ENCODE measurements around the gene GPR62. TPM values are rescaled to one million over a fixed set of nuclear protein-coding genes. Genes with fewer than 3 reads are reported as not detected.

GPR62 gene
- total RNA-seq, 2 donors from 2014 or later = not detected

DNA sequence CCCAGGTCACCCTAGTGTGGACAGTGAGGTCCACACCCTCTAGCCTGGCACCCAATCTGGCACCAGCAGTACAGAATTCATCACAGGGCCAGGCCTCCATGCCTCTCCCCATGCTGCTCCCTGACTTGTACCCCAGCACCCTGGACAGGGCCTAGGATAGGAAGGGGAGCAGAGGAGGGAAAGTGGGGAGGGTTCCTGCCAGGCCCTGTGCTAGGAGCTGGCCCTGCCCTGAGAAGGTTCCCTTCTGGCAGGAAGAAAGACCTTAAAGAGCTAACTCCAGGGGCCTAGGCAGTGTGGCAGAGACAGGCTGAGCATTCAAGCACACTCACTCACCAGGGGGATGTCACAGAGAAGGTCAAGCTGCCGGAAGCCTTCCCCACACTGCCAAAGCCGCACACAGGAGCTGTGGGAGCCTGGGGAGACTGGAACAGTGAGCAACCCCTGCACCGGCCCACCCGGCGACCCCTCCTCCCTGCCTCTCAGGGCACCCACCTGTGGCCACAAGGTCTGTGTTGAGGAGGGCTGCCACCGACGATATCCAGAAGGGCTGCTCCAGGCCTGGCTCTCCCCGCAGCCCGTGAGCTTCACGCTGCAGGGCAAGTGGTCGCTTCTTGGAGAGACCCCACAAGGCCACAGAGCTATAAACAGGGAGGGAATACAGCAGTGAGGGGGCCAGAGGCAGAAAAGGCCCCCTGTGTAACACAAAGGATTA lies 20.9 kb upstream of the GPR62 start:
- no peak for ATAC-seq
- H3K4me1 Mint-ChIP-seq (ENCODE audit: low read depth in 2 of 2) = peaks cover 3 to 14% of the 10 kb centered on the region in 2 donors

GRCh38 chr3:51934991-51935885 lies 19.9 kb upstream of the GPR62 start:
- Mint-ChIP-seq H3K4me3 (no peak overlapping the region), H3K36me3 (no peaks in the 10 kb centered on the region), H3K9me3 (no peaks in the 10 kb centered on the region), H3K27me3 (no peaks in the 10 kb centered on the region), H3K4me1 (ENCODE audit: low read depth in 2 of 2) (peaks cover 12 to 21% of the 10 kb centered on the region in 2 donors), H3K27ac (no peak overlapping the region)
- ATAC-seq (no peak), DNase-seq (ENCODE audit: low spot score) (no peak)

More for the DNA sequence above, 20.9 kb upstream of the GPR62 start:
- Mint-ChIP-seq H3K27me3 (no peaks in the 10 kb centered on the region), H3K9me3 (no peaks in the 10 kb centered on the region), H3K27ac (no peak overlapping the region), H3K4me3 (no peak overlapping the region), H3K36me3 (no peaks in the 10 kb centered on the region)
- no peak for DNase-seq (ENCODE audit: low spot score)

- Mint-ChIP-seq H3K27ac (no peak overlapping the region), H3K36me3 (no peaks in the 10 kb centered on the region), H3K4me1 (ENCODE audit: low read depth in 2 of 2) (peaks cover 21 to 28% of the 10 kb centered on the region in 2 donors), H3K27me3 (no peaks in the 10 kb centered on the region), H3K9me3 (no peaks in the 10 kb centered on the region), H3K4me3 (no peak overlapping the region)
- DNase-seq (ENCODE audit: low spot score) = no peak
- ATAC-seq = no peak
These were observed 19.1 kb upstream of the GPR62 start for GRCh38 chr3:51935886-51936755.

DNA sequence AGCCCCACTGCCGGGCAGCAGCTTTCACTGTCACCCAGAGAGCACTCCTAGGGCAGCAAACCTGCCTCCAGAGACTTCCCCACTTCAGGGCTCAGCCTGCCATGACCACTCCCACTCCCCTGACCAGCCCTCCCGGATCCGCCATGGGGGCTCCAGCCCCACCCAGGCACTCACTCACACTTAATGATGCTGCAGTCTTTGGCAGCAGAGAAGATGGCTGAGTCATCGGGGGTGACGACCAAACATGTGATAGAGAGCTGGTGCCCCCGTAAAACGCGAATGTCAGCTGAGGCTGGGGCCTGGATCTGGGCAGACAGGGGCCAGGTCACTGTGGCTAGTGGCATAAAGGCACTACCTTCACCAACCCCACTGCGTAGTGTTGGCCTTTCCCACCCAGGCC lies 18.2 kb upstream of the GPR62 start:
- Mint-ChIP-seq H3K36me3 (no peaks in the 10 kb centered on the region), H3K4me1 (ENCODE audit: low read depth in 2 of 2) (peaks cover 26 to 31% of the 10 kb centered on the region in 2 donors), H3K27me3 (no peaks in the 10 kb centered on the region), H3K4me3 (no peak overlapping the region), H3K27ac (no peak overlapping the region), H3K9me3 (no peaks in the 10 kb centered on the region)
- no peak for ATAC-seq
- no peak for DNase-seq (ENCODE audit: low spot score)

DNA sequence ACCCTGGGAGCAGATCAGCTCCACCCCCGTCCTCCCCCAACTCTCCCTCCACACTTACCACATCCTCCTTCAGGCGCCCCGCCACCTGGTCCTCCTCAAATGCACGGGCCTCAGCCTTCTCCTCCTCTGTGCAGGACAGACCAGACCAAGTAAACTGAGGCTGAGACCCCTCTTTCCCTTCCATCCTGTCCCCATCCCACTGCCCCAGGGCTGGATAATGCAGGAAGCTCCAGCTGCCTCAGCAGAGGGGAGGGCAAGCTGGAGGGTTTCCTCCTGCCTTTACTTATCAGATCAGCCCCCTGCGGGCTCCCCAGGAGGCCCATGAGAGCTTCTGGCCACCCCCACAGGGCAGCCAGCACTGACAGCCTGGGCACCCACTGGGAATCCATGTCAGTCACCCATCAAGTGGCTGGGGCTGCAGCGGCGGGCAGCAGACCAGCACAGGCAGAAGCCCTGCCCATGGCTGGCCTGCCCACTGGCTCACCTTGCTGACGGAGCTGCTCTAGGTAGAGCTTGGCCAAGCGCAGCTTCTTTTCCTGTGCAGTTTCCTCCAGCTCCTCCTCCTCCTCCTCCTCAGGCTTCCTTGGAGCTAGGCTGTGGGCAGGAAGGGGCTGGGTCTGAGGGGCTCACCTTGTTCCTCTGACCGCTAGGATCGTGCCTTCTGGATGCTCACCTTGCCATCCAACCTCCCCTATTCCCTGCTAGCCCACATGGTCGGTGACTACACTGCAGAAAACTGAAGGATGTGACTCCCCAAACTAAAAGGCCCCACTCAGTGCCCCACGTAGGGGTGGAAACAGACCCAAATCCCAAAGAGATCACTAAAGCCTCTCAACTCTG lies 17.4 kb upstream of the GPR62 start:
- Mint-ChIP-seq H3K36me3 (no peaks in the 10 kb centered on the region), H3K27me3 (no peaks in the 10 kb centered on the region), H3K4me3 (no peak overlapping the region), H3K4me1 (ENCODE audit: low read depth in 2 of 2) (peaks cover 31 to 32% of the 10 kb centered on the region in 2 donors), H3K27ac (no peak overlapping the region), H3K9me3 (no peaks in the 10 kb centered on the region)
- DNase-seq (ENCODE audit: low spot score) (peak; percentile 59), ATAC-seq (no peak)

GRCh38 chr3:51938780-51939425 lies 16.3 kb upstream of the GPR62 start:
- DNase-seq (ENCODE audit: low spot score) (peak; percentile 49), ATAC-seq (no peak)
- H3K4me1 Mint-ChIP-seq (ENCODE audit: low read depth in 2 of 2) = peaks cover 31 to 35% of the 10 kb centered on the region in 2 donors
- H3K36me3 Mint-ChIP-seq = no peaks in the 10 kb centered on the region
- no peaks in the 10 kb centered on the region for H3K27me3 Mint-ChIP-seq
- H3K27ac Mint-ChIP-seq = no peak overlapping the region
- H3K9me3 Mint-ChIP-seq = no peaks in the 10 kb centered on the region
- no peak overlapping the region for H3K4me3 Mint-ChIP-seq

DNA sequence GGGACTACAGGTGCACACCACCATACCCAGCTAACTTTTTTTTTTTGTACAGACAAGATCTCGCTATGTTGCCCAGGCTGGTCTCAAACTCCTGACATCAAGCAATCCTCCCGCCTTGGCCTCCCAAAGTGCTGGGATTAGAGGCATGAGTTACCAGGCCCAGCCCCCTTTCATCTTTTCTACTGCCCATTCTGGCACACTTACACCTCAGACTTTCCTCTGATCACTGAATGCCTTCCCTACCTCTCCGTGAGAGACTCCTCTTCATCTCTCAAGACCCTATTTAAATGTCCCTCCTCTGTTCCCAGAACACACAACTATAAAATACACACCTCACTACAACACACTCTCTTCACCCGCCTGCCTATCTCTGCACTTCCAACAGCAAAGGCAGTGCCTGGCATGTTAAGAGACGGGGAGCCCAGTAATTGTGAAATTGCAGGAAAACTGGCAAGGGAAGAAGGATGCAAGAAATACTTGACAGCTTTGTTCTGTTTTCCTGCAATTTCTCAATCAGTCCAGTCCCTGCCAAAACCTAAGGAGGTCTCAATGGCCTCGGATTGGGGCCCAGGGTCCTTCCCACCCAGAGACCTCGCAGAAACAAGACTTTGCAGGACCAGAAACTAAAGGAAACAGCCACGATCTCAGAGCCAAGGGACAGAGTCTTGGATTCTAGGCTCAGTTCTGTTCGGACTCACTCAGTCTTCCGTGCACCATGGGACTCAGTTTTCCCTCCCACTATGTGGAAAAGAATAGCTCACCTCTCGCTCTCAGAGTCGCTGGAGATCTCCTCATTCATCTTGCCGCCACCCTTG lies 14.3 kb upstream of the GPR62 start:
- peak; percentile 32 for DNase-seq (ENCODE audit: low spot score)
- Mint-ChIP-seq H3K27ac (peak overlapping the region; percentile 66 to 77), H3K9me3 (no peaks in the 10 kb centered on the region), H3K27me3 (no peaks in the 10 kb centered on the region), H3K4me1 (ENCODE audit: low read depth in 2 of 2) (peaks cover 34 to 35% of the 10 kb centered on the region in 2 donors), H3K4me3 (peak overlapping the region; percentile 83), H3K36me3 (no peaks in the 10 kb centered on the region)
- no peak for ATAC-seq

DNA sequence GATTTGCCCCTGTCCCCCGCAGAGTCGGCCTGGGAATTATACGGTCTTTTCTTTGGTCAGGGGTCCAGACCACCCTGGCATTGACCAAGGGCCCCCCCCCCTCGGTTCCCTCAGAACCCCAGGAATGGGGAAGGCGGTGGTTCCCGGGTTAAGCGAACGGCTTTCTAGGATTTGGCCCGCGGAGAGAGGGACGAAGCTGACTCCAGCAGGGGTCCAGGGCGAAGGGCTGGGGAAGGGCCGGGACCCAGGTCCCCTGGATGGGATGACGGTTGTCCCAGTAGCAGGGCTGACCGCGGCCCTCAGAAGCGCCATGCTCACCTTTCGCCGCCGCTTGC lies 13.8 kb upstream of the GPR62 start:
- ATAC-seq (no peak), DNase-seq (ENCODE audit: low spot score) (no peak)
- no peaks in the 10 kb centered on the region for H3K36me3 Mint-ChIP-seq
- H3K27me3 Mint-ChIP-seq = no peaks in the 10 kb centered on the region
- H3K9me3 Mint-ChIP-seq = no peaks in the 10 kb centered on the region
- peak overlapping the region; percentile 83 for H3K4me3 Mint-ChIP-seq
- peak overlapping the region; percentile 66 to 77 for H3K27ac Mint-ChIP-seq
- peaks cover 34 to 35% of the 10 kb centered on the region in 2 donors for H3K4me1 Mint-ChIP-seq (ENCODE audit: low read depth in 2 of 2)

GRCh38 chr3:51941798-51942602 lies 13.2 kb upstream of the GPR62 start, which contains the start of the genes PARP3 and RRP9:
TSS of gene PARP3 (plus strand) at chr3:51942363. CDS start at chr3:51943356, 993 bp downstream.
TSS of gene RRP9 (minus strand) at chr3:51941904. CDS start at chr3:51941867, 37 bp downstream.
- no peaks in the 10 kb centered on the region for H3K36me3 Mint-ChIP-seq
- H3K9me3 Mint-ChIP-seq = no peaks in the 10 kb centered on the region
- H3K27ac Mint-ChIP-seq = peak within 1 kb of the TSS; percentile 66 to 77
- ATAC-seq (peak; percentile 97 to 98), DNase-seq (ENCODE audit: low spot score) (peak; percentile 100)
- no peaks in the 10 kb centered on the region for H3K27me3 Mint-ChIP-seq
- H3K4me3 Mint-ChIP-seq = peak within 1 kb of the TSS; percentile 83
- peaks cover 34 to 35% of the 10 kb centered on the region in 2 donors for H3K4me1 Mint-ChIP-seq (ENCODE audit: low read depth in 2 of 2)

- peak; percentile 61 for DNase-seq (ENCODE audit: low spot score)
- H3K36me3 Mint-ChIP-seq = no peaks in the 10 kb centered on the region
- no peaks in the 10 kb centered on the region for H3K9me3 Mint-ChIP-seq
- peak overlapping the region; percentile 83 for H3K4me3 Mint-ChIP-seq
- peak in 1 of 2 donors; percentile 12 for ATAC-seq
- peaks cover 29 to 35% of the 10 kb centered on the region in 2 donors for H3K4me1 Mint-ChIP-seq (ENCODE audit: low read depth in 2 of 2)
- H3K27me3 Mint-ChIP-seq = no peaks in the 10 kb centered on the region
- peak overlapping the region; percentile 66 to 77 for H3K27ac Mint-ChIP-seq
These were observed 12.4 kb upstream of the GPR62 start for GRCh38 chr3:51942603-51943450.

Measured in natural killer cell treated with Interleukin-12 subunit alpha and Interleukin-12 subunit beta and Interleukin-15 and Interleukin-18, amount 100 ng/mL, for 72 hours (primary cell).